GM20000 (cell line): ENCODE measurements around the gene LRSAM1.
A peak's percentile ranks its signal among the peaks of the same experiment; 100 is the strongest.

ENCODE experiments used
- DNase-seq: peaks from one replicate; pipeline ENCODE4 v3.0.0; 2012; ENCODE audit warnings: low spot score
- TF ChIP-seq, protein P1 (sequence below): IDR thresholded peaks from 2 replicates; pipeline ENCODE4 v1.5.1; 2012; ENCODE audit warnings: mild to moderate bottlenecking, control low read depth; ENCODE audit errors: extremely low read depth, missing control alignments

The LRSAM1 gene

DNA sequence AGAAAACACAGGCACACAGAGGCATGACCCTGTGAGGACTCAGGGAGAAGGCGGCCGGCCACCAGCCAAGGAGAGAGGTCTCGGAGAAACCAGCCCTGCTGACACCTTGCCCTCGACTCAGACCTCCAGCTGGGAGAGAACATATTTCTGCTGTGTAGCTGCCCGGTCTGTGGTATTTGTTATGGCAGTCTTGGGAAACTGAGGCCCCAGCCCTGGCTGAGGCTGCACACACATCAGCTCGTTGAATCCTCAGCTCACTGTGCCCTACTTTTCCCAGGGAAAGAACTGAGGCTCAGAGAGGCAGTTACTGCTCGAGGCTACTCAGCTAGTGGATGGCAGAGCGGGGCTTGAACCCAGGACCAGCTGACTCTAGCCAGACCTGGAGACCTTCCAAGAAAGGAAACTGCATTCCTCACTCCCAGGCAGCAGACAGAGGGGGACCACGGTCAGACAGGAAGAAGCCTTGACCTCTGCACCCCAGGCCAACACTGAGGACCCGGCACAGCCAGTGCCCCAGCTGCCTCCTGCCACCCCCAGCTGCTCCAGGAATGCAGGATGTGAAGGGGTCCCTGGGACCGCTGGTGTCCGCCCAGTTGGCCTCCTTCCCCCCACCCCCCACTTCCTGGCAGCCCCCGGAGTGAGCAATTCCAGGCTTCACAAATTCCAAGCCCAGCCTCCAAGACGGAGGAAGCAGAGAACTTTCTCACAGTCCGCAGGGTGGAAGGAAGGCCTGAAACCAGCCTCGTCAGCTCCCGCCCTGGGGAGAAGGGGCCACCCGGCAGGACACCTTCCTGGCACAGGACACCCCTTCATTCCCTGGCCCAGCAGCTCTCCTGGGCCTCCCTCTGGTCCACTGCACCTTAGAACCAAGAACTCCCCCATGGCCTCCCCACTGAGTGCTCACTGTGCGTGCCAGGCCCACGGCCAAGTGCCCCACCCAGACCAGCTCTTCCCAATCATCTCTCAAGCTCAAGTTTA, 69.9 kb downstream of the LRSAM1 start:
- no peak for DNase-seq
- TF ChIP-seq, protein P1, sequence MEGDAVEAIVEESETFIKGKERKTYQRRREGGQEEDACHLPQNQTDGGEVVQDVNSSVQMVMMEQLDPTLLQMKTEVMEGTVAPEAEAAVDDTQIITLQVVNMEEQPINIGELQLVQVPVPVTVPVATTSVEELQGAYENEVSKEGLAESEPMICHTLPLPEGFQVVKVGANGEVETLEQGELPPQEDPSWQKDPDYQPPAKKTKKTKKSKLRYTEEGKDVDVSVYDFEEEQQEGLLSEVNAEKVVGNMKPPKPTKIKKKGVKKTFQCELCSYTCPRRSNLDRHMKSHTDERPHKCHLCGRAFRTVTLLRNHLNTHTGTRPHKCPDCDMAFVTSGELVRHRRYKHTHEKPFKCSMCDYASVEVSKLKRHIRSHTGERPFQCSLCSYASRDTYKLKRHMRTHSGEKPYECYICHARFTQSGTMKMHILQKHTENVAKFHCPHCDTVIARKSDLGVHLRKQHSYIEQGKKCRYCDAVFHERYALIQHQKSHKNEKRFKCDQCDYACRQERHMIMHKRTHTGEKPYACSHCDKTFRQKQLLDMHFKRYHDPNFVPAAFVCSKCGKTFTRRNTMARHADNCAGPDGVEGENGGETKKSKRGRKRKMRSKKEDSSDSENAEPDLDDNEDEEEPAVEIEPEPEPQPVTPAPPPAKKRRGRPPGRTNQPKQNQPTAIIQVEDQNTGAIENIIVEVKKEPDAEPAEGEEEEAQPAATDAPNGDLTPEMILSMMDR: no peak

DNA sequence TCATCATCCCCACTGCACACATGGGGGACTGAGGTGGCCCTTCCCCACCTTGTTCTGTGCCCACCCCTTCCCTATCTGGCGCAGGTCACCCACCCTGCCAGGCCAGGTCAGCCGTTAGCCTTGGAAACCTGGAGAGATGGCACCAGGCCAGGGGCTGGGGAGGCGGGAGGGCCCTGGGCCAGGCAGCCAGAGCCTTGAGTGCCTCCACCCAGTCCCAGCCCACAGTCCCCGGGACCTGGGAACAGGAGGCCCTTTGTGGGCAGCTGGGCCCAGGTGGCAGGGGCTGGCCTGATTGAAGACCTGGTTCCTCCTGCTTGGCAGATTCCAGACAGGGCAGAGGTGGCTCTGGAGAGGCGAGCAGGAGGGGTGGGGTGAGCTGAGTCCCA, 70.6 kb downstream of the LRSAM1 start:
- TF ChIP-seq, protein P1: no peak
- DNase-seq: no peak

DNA sequence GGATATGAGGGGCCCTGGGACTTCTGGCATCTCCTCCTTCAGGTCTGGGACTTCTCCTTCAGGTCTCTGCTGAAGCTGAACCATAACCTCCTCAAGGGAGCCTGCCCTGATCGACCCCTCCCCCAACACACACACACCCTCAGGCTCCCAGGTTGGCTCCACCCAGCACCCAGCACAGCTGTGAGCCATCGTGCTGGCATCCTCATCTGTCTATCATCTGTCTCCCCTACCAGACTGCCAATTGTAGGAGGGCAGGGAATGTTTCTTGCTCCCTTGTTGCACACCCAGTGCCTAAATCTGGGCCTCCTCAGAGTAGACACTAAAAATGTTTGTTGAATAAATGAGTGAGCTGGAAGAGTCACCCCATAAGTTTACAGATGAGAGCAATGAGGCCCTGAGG, 71.4 kb downstream of the LRSAM1 start:
- TF ChIP-seq, protein P1: no peak
- DNase-seq: no peak

DNA sequence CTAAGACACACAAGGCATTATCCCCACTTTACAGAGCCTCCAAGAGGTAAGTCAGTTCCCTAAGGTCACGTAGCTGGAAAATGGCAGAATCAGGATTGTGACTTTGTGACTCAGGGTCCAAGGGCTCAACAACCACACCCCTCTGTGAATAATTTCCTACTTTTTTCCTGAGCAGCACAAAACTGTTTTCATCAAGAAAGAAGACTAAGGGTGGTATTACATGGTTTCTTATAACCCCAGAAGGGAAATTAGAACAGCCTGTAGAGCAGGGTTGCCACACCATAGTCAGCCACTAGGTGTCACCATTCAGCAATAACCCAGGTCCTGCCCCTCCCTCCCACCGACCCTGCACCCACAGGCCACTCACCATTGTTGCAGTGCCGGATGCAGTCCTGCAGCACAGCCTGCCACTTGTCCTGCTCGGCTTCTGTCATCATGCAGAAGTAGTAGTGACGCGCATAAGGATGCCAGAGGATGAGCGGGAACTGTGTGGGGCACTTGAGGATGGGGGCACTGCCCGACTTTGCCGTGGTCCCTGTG, 72.1 kb downstream of the LRSAM1 start:
- DNase-seq: no peak
- TF ChIP-seq, protein P1: no peak

DNA sequence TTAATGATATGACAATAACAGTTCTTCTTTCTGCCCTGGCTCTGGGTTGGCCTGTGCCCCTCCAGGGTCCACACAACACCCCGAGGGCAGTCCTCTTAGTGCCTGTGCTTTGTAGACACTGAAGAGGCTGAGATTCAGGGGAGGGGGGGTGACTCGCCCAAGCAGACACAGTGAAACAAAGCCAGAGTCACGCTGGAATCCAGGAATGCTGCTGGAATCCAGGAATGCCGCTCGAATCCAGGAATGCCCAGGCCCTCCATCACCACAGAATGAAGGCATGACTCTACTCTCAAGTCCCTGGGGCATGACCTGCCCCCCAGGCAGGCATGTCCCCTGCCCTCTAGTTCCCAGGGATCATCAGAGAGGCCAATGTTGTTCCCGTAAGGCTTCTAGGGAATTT, 73.1 kb downstream of the LRSAM1 start:
- TF ChIP-seq, protein P1: no peak
- no peak for DNase-seq

DNA sequence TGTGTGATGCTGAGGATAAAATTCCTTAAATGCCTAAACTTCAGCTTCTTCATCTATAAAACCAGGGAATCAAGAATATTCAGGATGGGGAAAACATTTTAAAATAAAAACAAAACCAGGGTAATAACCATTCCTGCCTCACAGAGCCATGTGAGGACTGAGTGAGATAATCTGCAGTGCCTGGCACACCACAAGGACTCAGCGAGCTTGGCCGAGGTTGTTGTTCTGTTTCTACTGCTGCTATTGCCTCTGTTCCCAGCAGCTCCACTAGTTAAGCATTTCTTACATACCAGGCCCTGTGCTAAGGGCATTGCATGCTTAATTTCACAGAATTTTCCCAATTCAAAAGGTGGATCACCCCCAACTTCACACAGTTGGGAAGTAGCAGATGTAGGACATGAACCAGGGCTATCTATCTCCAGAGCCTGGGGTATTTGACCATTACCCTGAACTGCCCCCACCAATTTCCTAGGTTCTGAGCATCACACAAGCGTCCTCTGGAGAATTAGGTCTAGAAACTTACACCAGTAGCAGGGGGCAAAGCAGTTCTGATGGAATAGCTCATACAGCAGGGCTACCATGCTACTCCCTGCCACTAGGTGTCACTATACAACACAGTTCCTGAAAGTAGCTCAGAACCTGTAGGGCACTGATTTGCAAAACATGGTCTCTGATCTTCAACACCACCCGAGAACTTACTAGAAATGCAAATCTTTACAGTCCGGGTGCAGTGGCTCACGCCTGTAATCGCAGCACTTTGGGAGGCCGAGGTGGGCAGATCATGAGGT, 74.3 kb downstream of the LRSAM1 start:
- DNase-seq: no peak
- TF ChIP-seq, protein P1: peak; percentile 19
